Activated T-helper 1 cell treated with Interleukin-2 at 50 U/mL for 16 hours (primary cell): ENCODE data around the gene UST.
"Not testable (repeated sequence)": the region's sequence is repeated elsewhere in the genome, so short reads cannot be mapped to it uniquely, and the experiment has no call there.

Experiments used
- DNase-seq: peaks from one replicate; pipeline ENCODE4 v3.0.0-alpha.2; 2020; ENCODE audit warnings: low read depth

The UST gene

GRCh38 chr6:149089510-149089909, 342.7 kb downstream of the UST start:
- no peak for DNase-seq

GRCh38 chr6:149090937-149091336, 344.1 kb downstream of the UST start:
- DNase-seq = no peak

GRCh38 chr6:149093643-149094042, 346.8 kb downstream of the UST start:
- DNase-seq = no peak

GRCh38 chr6:149094156-149094555, 347.3 kb downstream of the UST start:
- DNase-seq = no peak

- DNase-seq = no peak
These were observed 348.1 kb downstream of the UST start for GRCh38 chr6:149094934-149095351.

GRCh38 chr6:149095842-149096241, 349.0 kb downstream of the UST start:
- DNase-seq = no peak

GRCh38 chr6:149097794-149098193, 351.0 kb downstream of the UST start:
- no peak for DNase-seq

- DNase-seq = no peak
These were observed 352.0 kb downstream of the UST start for GRCh38 chr6:149098700-149099276.

GRCh38 chr6:149102324-149102723, 355.5 kb downstream of the UST start:
- DNase-seq = no peak

GRCh38 chr6:149103950-149104349, 357.1 kb downstream of the UST start:
- DNase-seq = not testable (repeated sequence)

- no peak for DNase-seq
These were observed 360.7 kb downstream of the UST start for GRCh38 chr6:149107520-149107919.

- no peak for DNase-seq
These were observed 361.4 kb downstream of the UST start for GRCh38 chr6:149108038-149108748.

- DNase-seq = no peak
These were observed 361.9 kb downstream of the UST start for GRCh38 chr6:149108749-149109100.

GRCh38 chr6:149109397-149110070, 362.7 kb downstream of the UST start:
- DNase-seq = no peak

- DNase-seq = no peak
These were observed 364.8 kb downstream of the UST start for GRCh38 chr6:149111556-149112115.

GRCh38 chr6:149112976-149113375, 366.1 kb downstream of the UST start:
- no peak for DNase-seq

- DNase-seq = no peak
These were observed 367.3 kb downstream of the UST start for GRCh38 chr6:149114167-149114566.

- DNase-seq = no peak
These were observed 372.2 kb downstream of the UST start for GRCh38 chr6:149118737-149119653.

- DNase-seq = no peak
These were observed 376.3 kb downstream of the UST start for GRCh38 chr6:149122850-149123821.

- DNase-seq = no peak
These were observed 378.5 kb downstream of the UST start for GRCh38 chr6:149125309-149125708.
